ENCODE data around the gene KCNAB2. TPM values are rescaled to one million over a fixed set of nuclear protein-coding genes. Genes with fewer than 3 reads are reported as not detected.

Gene KCNAB2
- total RNA-seq, 1 experiment from 2014 or later, result 28.5 TPM

GRCh38 chr1:6022193-6022592 is 23.5 kb upstream of the KCNAB2 start:
- CTCF ChIA-PET, result no interaction called here
- H3F3A ChIP-seq (ENCODE audit: low read length, unreplicated experiment), result no peaks in the 10 kb centered on the region
- intact Hi-C loops (cut with micrococcal nuclease), result no loop called here

GRCh38 chr1:6023346-6023745 is 22.3 kb upstream of the KCNAB2 start:
- no peaks in the 10 kb centered on the region for H3K79me2 ChIP-seq (ENCODE audit: low read length)
- no peak overlapping the region for H2AFZ ChIP-seq (ENCODE audit: low read length)
- no peaks in the 10 kb centered on the region for H3K36me3 ChIP-seq (ENCODE audit: low read depth, low read length)
- no peaks in the 10 kb centered on the region for H3K9me2 ChIP-seq (replicated peaks; ENCODE audit: low read length)
- no peak for ATAC-seq
- H3K4me3 ChIP-seq (ENCODE audit: low read length), result no peak overlapping the region
- no peaks in the 10 kb centered on the region for H3K27me3 ChIP-seq (ENCODE audit: low read length)
- H3K9ac ChIP-seq (ENCODE audit: low read length), result no peak overlapping the region
- no peaks in the 10 kb centered on the region for H4K20me1 ChIP-seq (ENCODE audit: low read length)
- H3F3A ChIP-seq (ENCODE audit: low read length, unreplicated experiment), result no peaks in the 10 kb centered on the region
- no peak overlapping the region for H3K4me2 ChIP-seq (ENCODE audit: low read length)
- H3K9me3 ChIP-seq (ENCODE audit: low read length), result no peaks in the 10 kb centered on the region
- TF ChIP-seq EZH2phosphoT487 (IDR thresholded peaks at IDR 0.05; ENCODE audit: borderline replicate concordance, low read length), result no peak
- no peak for TF ChIP-seq CTCF (conservative IDR thresholded peaks at IDR 0.05; ENCODE audit: low read depth, low read length)
- no peak for TF ChIP-seq EZH2 (IDR thresholded peaks at IDR 0.05; ENCODE audit: low read length, unreplicated experiment)
- intact Hi-C loops (cut with micrococcal nuclease), result no loop called here
- POLR2A ChIA-PET (ENCODE audit: unreplicated experiment), result no interaction called here
- no peak for DNase-seq
- CTCF ChIA-PET, result no interaction called here
- H3K27ac ChIP-seq (ENCODE audit: low read length), result no peak overlapping the region
- BruUV-seq (replicated peaks), result no TSS peak
- no peaks in the 10 kb centered on the region for H3K4me1 ChIP-seq (ENCODE audit: insufficient read depth, low read length)

More at GRCh38 chr1:6022193-6022592, 23.5 kb upstream of the KCNAB2 start:
- no peaks in the 10 kb centered on the region for H3K9me2 ChIP-seq (replicated peaks; ENCODE audit: low read length)
- no peaks in the 10 kb centered on the region for H3K79me2 ChIP-seq (ENCODE audit: low read length)
- no peaks in the 10 kb centered on the region for H3K27me3 ChIP-seq (ENCODE audit: low read length)
- H2AFZ ChIP-seq (ENCODE audit: low read length), result no peak overlapping the region
- H3K27ac ChIP-seq (ENCODE audit: low read length), result no peak overlapping the region
- no peaks in the 10 kb centered on the region for H3K9me3 ChIP-seq (ENCODE audit: low read length)
- no peak overlapping the region for H3K4me3 ChIP-seq (ENCODE audit: low read length)
- H3K36me3 ChIP-seq (ENCODE audit: low read depth, low read length), result no peaks in the 10 kb centered on the region
- no peak overlapping the region for H3K4me2 ChIP-seq (ENCODE audit: low read length)
- H3K9ac ChIP-seq (ENCODE audit: low read length), result no peak overlapping the region
- DNase-seq (no peak), ATAC-seq (no peak)
- no peaks in the 10 kb centered on the region for H3K4me1 ChIP-seq (ENCODE audit: insufficient read depth, low read length)
- POLR2A ChIA-PET (ENCODE audit: unreplicated experiment), result no interaction called here
- H4K20me1 ChIP-seq (ENCODE audit: low read length), result no peaks in the 10 kb centered on the region
- no TSS peak for BruUV-seq (replicated peaks)
- no peak for TF ChIP-seq EZH2 (IDR thresholded peaks at IDR 0.05; ENCODE audit: low read length, unreplicated experiment)
- no peak for TF ChIP-seq EZH2phosphoT487 (IDR thresholded peaks at IDR 0.05; ENCODE audit: borderline replicate concordance, low read length)
- no peak for TF ChIP-seq CTCF (conservative IDR thresholded peaks at IDR 0.05; ENCODE audit: low read depth, low read length)

GRCh38 chr1:6024376-6024775 is 21.3 kb upstream of the KCNAB2 start:
- Histone ChIP-seq H3K4me1 (ENCODE audit: insufficient read depth, low read length) (no peaks in the 10 kb centered on the region), H3K4me2 (ENCODE audit: low read length) (no peak overlapping the region), H2AFZ (ENCODE audit: low read length) (no peak overlapping the region), H3K27me3 (ENCODE audit: low read length) (no peaks in the 10 kb centered on the region), H3K36me3 (ENCODE audit: low read depth, low read length) (no peaks in the 10 kb centered on the region), H3K9me3 (ENCODE audit: low read length) (no peaks in the 10 kb centered on the region), H3F3A (ENCODE audit: low read length, unreplicated experiment) (no peaks in the 10 kb centered on the region), H3K27ac (ENCODE audit: low read length) (no peak overlapping the region), H3K4me3 (ENCODE audit: low read length) (no peak overlapping the region), H3K9ac (ENCODE audit: low read length) (no peak overlapping the region), H3K79me2 (ENCODE audit: low read length) (no peaks in the 10 kb centered on the region), H4K20me1 (ENCODE audit: low read length) (no peaks in the 10 kb centered on the region), H3K9me2 (replicated peaks; ENCODE audit: low read length) (no peaks in the 10 kb centered on the region)
- ATAC-seq (no peak), DNase-seq (no peak)
- ChIA-PET CTCF (no interaction called here), POLR2A (ENCODE audit: unreplicated experiment) (no interaction called here)
- no peak for TF ChIP-seq EZH2 (IDR thresholded peaks at IDR 0.05; ENCODE audit: low read length, unreplicated experiment)
- no peak for TF ChIP-seq EZH2phosphoT487 (IDR thresholded peaks at IDR 0.05; ENCODE audit: borderline replicate concordance, low read length)
- TF ChIP-seq CTCF (conservative IDR thresholded peaks at IDR 0.05; ENCODE audit: low read depth, low read length), result no peak
- intact Hi-C loops (cut with micrococcal nuclease), result no loop called here
- BruUV-seq (replicated peaks), result no TSS peak
